ENCODE data around the gene SNCAIP. TPM values are rescaled to one million over a fixed set of nuclear protein-coding genes. Genes with fewer than 3 reads are reported as not detected.

Gene SNCAIP
- total RNA-seq, 4 donors from 2014 or later = 0.88 to 13.0 (median 2.9) TPM

GRCh38 chr5:122339591-122339990 lies 27.6 kb downstream of the SNCAIP start:
- 84 to 85% methylated on average over 5 of the region's 5 CpGs for WGBS, 2 donors
- TF ChIP-seq, protein P1, sequence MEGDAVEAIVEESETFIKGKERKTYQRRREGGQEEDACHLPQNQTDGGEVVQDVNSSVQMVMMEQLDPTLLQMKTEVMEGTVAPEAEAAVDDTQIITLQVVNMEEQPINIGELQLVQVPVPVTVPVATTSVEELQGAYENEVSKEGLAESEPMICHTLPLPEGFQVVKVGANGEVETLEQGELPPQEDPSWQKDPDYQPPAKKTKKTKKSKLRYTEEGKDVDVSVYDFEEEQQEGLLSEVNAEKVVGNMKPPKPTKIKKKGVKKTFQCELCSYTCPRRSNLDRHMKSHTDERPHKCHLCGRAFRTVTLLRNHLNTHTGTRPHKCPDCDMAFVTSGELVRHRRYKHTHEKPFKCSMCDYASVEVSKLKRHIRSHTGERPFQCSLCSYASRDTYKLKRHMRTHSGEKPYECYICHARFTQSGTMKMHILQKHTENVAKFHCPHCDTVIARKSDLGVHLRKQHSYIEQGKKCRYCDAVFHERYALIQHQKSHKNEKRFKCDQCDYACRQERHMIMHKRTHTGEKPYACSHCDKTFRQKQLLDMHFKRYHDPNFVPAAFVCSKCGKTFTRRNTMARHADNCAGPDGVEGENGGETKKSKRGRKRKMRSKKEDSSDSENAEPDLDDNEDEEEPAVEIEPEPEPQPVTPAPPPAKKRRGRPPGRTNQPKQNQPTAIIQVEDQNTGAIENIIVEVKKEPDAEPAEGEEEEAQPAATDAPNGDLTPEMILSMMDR (IDR thresholded peaks at IDR 0.05) = no peak
- no peak for TF ChIP-seq POLR2A (IDR thresholded peaks at IDR 0.05)
- intact Hi-C loops (cut with DNase I; ENCODE audit: low total_unique reads) = no loop called here
- no peak for DNase-seq (ENCODE audit: low spot score in 2 of 2)
- no peak overlapping the region for H3K4me3 ChIP-seq (ENCODE audit: low read depth, poor library complexity, severe bottlenecking)

GRCh38 chr5:122341087-122341486 lies 29.1 kb downstream of the SNCAIP start:
- DNase-seq (ENCODE audit: low spot score in 2 of 2) = no peak
- intact Hi-C loops (cut with DNase I; ENCODE audit: low total_unique reads) = no loop called here
- WGBS, 2 donors = 85 to 87% methylated on average over 3 of the region's 3 CpGs
- no peak overlapping the region for H3K4me3 ChIP-seq (ENCODE audit: low read depth, poor library complexity, severe bottlenecking)
- TF ChIP-seq POLR2A (IDR thresholded peaks at IDR 0.05) = no peak
- TF ChIP-seq, protein P1 (IDR thresholded peaks at IDR 0.05) = no peak

- TF ChIP-seq, protein P1 (IDR thresholded peaks at IDR 0.05) = no peak
- TF ChIP-seq POLR2A (IDR thresholded peaks at IDR 0.05) = no peak
- no peak overlapping the region for H3K4me3 ChIP-seq (ENCODE audit: low read depth, poor library complexity, severe bottlenecking)
- WGBS, 2 donors = 89 to 97% methylated on average over 4 of the region's 4 CpGs
- no peak for DNase-seq (ENCODE audit: low spot score in 2 of 2)
- intact Hi-C loops (cut with DNase I; ENCODE audit: low total_unique reads) = no loop called here
These were observed 30.2 kb downstream of the SNCAIP start for GRCh38 chr5:122342256-122342655.

- TF ChIP-seq POLR2A (IDR thresholded peaks at IDR 0.05) = no peak
- TF ChIP-seq, protein P1 (IDR thresholded peaks at IDR 0.05) = no peak
- H3K4me3 ChIP-seq (ENCODE audit: low read depth, poor library complexity, severe bottlenecking) = no peak overlapping the region
- DNase-seq (ENCODE audit: low spot score in 2 of 2) = no peak
- WGBS, 2 donors = 63 to 67% methylated on average over 3 of the region's 3 CpGs
- intact Hi-C loops (cut with DNase I; ENCODE audit: low total_unique reads) = no loop called here
These were observed 35.0 kb downstream of the SNCAIP start for GRCh38 chr5:122346897-122347581.

GRCh38 chr5:122350496-122350895 lies 38.5 kb downstream of the SNCAIP start:
- TF ChIP-seq POLR2A (IDR thresholded peaks at IDR 0.05) = no peak
- TF ChIP-seq, protein P1 (IDR thresholded peaks at IDR 0.05) = no peak
- DNase-seq (ENCODE audit: low spot score in 2 of 2) = no peak
- 75 to 80% methylated on average over 3 of the region's 3 CpGs for WGBS, 2 donors
- intact Hi-C loops (cut with DNase I; ENCODE audit: low total_unique reads) = no loop called here
- H3K4me3 ChIP-seq (ENCODE audit: low read depth, poor library complexity, severe bottlenecking) = no peak overlapping the region

All from lower leg skin (tissue), 4 donors.